HepG2 (cell line): ENCODE results near the gene OPRL1. TPM values are rescaled to one million over a fixed set of nuclear protein-coding genes. Genes with fewer than 3 reads are reported as not detected.
A peak's percentile ranks its signal among the peaks of the same experiment; 100 is the strongest.

Source experiments
- CREB1 ChIP-seq, 2 experiments: fragments of 450-650 bp in 1 of 2; IDR thresholded peaks; 2 replicates each; pipeline ENCODE4 v1.6.1; 2016 to 2017; ENCODE audit warnings: control low read depth in 1 of 2, mild to moderate bottlenecking in 1 of 2, missing compliant biosample characterization in 1 of 2, missing genetic modification characterization in 1 of 2
- E2F2 ChIP-seq: sonication (generic); formaldehyde crosslinking; IDR thresholded peaks from 2 replicates; pipeline ENCODE4 v1.4.0; 2020; ENCODE audit warnings: missing genetic modification reagents, borderline replicate concordance
- EHMT2 ChIP-seq: fragments of 200-600 bp; sonication (generic); IDR thresholded peaks from 2 replicates; pipeline ENCODE4 v1.7.0; 2017; ENCODE audit warnings: antibody characterized with exemption, low read depth, low read length, borderline replicate concordance
- GPBP1L1 ChIP-seq: sonication (generic); formaldehyde crosslinking; IDR thresholded peaks from 2 replicates; pipeline ENCODE4 v1.5.0; 2020; ENCODE audit warnings: mild to moderate bottlenecking, missing genetic modification reagents
- HINFP ChIP-seq: sonication (generic); formaldehyde crosslinking; IDR thresholded peaks from 2 replicates; pipeline ENCODE4 v1.4.0; 2020; ENCODE audit warnings: low read depth, mild to moderate bottlenecking, missing genetic modification reagents
- HOXA7 ChIP-seq: sonication (generic); formaldehyde crosslinking; IDR thresholded peaks from 2 replicates; pipeline ENCODE4 v1.8.1; 2022; ENCODE audit warnings: mild to moderate bottlenecking, missing genetic modification reagents, moderate library complexity
- KDM2A ChIP-seq: sonication (generic); formaldehyde crosslinking; IDR thresholded peaks from 2 replicates; pipeline ENCODE4 v1.4.0; 2020; ENCODE audit warnings: low read depth, missing genetic modification reagents, borderline replicate concordance
- POLR2A ChIP-seq, 2 experiments: IDR thresholded peaks; 2 replicates each; pipeline ENCODE4 v1.6.1; 2011; ENCODE audit warnings: low read depth in 2 of 2, low read length in 2 of 2, mild to moderate bottlenecking in 1 of 2, moderate library complexity in 1 of 2; ENCODE audit not compliant: insufficient read depth in 1 of 2
- ZBTB21 ChIP-seq: sonication (generic); formaldehyde crosslinking; IDR thresholded peaks from 2 replicates; pipeline ENCODE4 v1.4.0; 2020; ENCODE audit warnings: missing genetic modification reagents
- ZBTB39 ChIP-seq: sonication (generic); formaldehyde crosslinking; IDR thresholded peaks from 2 replicates; pipeline ENCODE4 v1.5.0; 2020; ENCODE audit warnings: missing genetic modification reagents
- ZMAT3 ChIP-seq: sonication (generic); formaldehyde crosslinking; conservative IDR thresholded peaks from 2 replicates; pipeline ENCODE4 v1.7.0; 2021; ENCODE audit warnings: missing genetic modification reagents
- ZNF446 ChIP-seq: sonication (generic); formaldehyde crosslinking; IDR thresholded peaks from 2 replicates; pipeline ENCODE4 v1.5.0; 2020; ENCODE audit warnings: mild to moderate bottlenecking, missing genetic modification reagents
- ZNF720 ChIP-seq: sonication (generic); formaldehyde crosslinking; IDR thresholded peaks from 2 replicates; pipeline ENCODE4 v1.4.0; 2020; ENCODE audit warnings: missing genetic modification reagents
- ZNF770 ChIP-seq: sonication (generic); formaldehyde crosslinking; IDR thresholded peaks from 2 replicates; pipeline ENCODE4 v1.5.0; 2020; ENCODE audit warnings: mild to moderate bottlenecking, missing genetic modification reagents
- ZNF773 ChIP-seq: sonication (generic); formaldehyde crosslinking; IDR thresholded peaks from 2 replicates; pipeline ENCODE4 v1.4.0; 2020; ENCODE audit warnings: missing genetic modification reagents, borderline replicate concordance
- ZNF878 ChIP-seq: sonication (generic); formaldehyde crosslinking; IDR thresholded peaks from 2 replicates; pipeline ENCODE4 v1.8.1; 2023; ENCODE audit warnings: mild to moderate bottlenecking, missing genetic modification reagents, moderate library complexity
- polyA plus RNA-seq, 8 experiments: library from polyadenylated mRNA; depleted of rRNA in 3 of 8; stranded (reverse) in 7 of 8; unstranded in 1 of 8; fragments of >200 nt; fragmentation: Illumina TruSeq in 4 of 8; extraction: Trizol in 4 of 8; gene quantifications; 2 replicates each; pipeline versions ENCODE4 v1.2.1 to v1.2.3, GENCODE V29; 2011 to 2016; ENCODE audit warnings: low read depth in 4 of 8, missing spikeins in 1 of 8, mixed read lengths in 1 of 8; ENCODE audit not compliant: insufficient read depth in 1 of 8
- total RNA-seq, 5 experiments: library from RNA; depleted of rRNA; stranded (reverse); fragments of >200 nt; fragmentation: Illumina TruSeq; extraction: Trizol; gene quantifications; 2 replicates each; pipeline ENCODE4 v1.2.3, GENCODE V29; 2016; ENCODE audit warnings: low read depth in 1 of 5

Gene OPRL1
- total and polyA plus RNA-seq, 2 of the 13 experiments (the other 11 are each of a cell fraction or from before 2014, with no cell fraction given), result 0.35 to 0.71 TPM

GRCh38 chr20:64062596-64063388 lies 17.1 kb upstream of the OPRL1 start, which contains the start of gene TCEA2 (continued):
- TF ChIP-seq ZBTB39 (CRISPR knock-in tag) (peak; percentile 28; the same call in 1 of the 2 replicates), ZBTB21 (CRISPR knock-in tag) (peak; percentile 63; the same call in 1 of the 2 replicates), GPBP1L1 (CRISPR knock-in tag) (no peak), ZNF773 (no peak; the same call in none of the 2 replicates), ZNF720 (CRISPR knock-in tag) (0 out of 2 replicates have a peak, but pooled peaks have one; percentile 54), EHMT2 (no peak), CREB1 (IDR thresholded peaks at IDR 0.05) (peak; percentile 84), CREB1 (CRISPR knock-in tag; IDR thresholded peaks at IDR 0.05) (no peak; the same call in 1 of the 2 replicates), HINFP (CRISPR knock-in tag) (0 out of 2 replicates have a peak, but pooled peaks have one; percentile 79), ZNF878 (no peak), ZMAT3 (CRISPR knock-in tag) (peak; percentile 87), HOXA7 (CRISPR knock-in tag) (no peak), ZNF446 (peak; percentile 89; the same call in 1 of the 2 replicates), ZNF770 (CRISPR knock-in tag) (peak; percentile 76), E2F2 (peak; percentile 97; the same call in 1 of the 2 replicates), KDM2A (CRISPR knock-in tag) (peak; percentile 98), POLR2A (IDR thresholded peaks at IDR 0.05; ENCODE audit: insufficient read depth in 1 of 2, low read depth in 2 of 2, low read length in 2 of 2) (peak in 1 of 2 experiments; percentile 81; a peak in 2 of 4 replicates)
